C4-2B (cell line): ENCODE results near the gene MMADHC.

Experiments used
- CTCF ChIP-seq: fragments of 450-650 bp; conservative IDR thresholded peaks from 2 replicates; pipeline ENCODE4 v1.5.1; 2017; ENCODE audit warnings: mild to moderate bottlenecking
- ZFX ChIP-seq: fragments of 450-650 bp; IDR thresholded peaks from 2 replicates; pipeline ENCODE4 v1.6.1; 2017

- TF ChIP-seq CTCF (no peak), ZFX (no peak)
Measured at GRCh38 chr2:149540138-149540537, 47.4 kb downstream of the MMADHC start.
